GM12865 (cell line): Measurements from ENCODE around the gene RNF19B.

ENCODE experiments used
- DNase-seq: peaks from one replicate; pipeline ENCODE4 v3.0.0; 2010; ENCODE audit warnings: low read depth
- H3K4me3 ChIP-seq: 2 replicates; pipeline ENCODE4 v1.5.1; 2011; ENCODE audit warnings: mild to moderate bottlenecking, low read depth, low read length, control low read depth
- TF ChIP-seq, protein P1 (sequence below): IDR thresholded peaks from 2 replicates; pipeline ENCODE4 v1.5.1; 2011; ENCODE audit warnings: low read length, control low read depth, low read depth, inconsistent platforms; ENCODE audit not compliant: insufficient read depth; ENCODE audit errors: missing control alignments

Gene RNF19B

GRCh38 chr1:32899586-32900296 is 64.9 kb downstream of the RNF19B start:
- TF ChIP-seq, protein P1, sequence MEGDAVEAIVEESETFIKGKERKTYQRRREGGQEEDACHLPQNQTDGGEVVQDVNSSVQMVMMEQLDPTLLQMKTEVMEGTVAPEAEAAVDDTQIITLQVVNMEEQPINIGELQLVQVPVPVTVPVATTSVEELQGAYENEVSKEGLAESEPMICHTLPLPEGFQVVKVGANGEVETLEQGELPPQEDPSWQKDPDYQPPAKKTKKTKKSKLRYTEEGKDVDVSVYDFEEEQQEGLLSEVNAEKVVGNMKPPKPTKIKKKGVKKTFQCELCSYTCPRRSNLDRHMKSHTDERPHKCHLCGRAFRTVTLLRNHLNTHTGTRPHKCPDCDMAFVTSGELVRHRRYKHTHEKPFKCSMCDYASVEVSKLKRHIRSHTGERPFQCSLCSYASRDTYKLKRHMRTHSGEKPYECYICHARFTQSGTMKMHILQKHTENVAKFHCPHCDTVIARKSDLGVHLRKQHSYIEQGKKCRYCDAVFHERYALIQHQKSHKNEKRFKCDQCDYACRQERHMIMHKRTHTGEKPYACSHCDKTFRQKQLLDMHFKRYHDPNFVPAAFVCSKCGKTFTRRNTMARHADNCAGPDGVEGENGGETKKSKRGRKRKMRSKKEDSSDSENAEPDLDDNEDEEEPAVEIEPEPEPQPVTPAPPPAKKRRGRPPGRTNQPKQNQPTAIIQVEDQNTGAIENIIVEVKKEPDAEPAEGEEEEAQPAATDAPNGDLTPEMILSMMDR = no peak
- no peak for DNase-seq
- H3K4me3 ChIP-seq = no peak overlapping the region

- TF ChIP-seq, protein P1 = no peak
- no peak overlapping the region for H3K4me3 ChIP-seq
- no peak for DNase-seq
Observed at GRCh38 chr1:32898958-32899357, 65.7 kb downstream of the RNF19B start.

- no peak for DNase-seq
- H3K4me3 ChIP-seq = no peak overlapping the region
- TF ChIP-seq, protein P1 = no peak
Observed at GRCh38 chr1:32898056-32898455, 66.6 kb downstream of the RNF19B start.

GRCh38 chr1:32897082-32898049 is 67.2 kb downstream of the RNF19B start:
- no peak for DNase-seq
- TF ChIP-seq, protein P1 = no peak
- no peak overlapping the region for H3K4me3 ChIP-seq

DNA sequence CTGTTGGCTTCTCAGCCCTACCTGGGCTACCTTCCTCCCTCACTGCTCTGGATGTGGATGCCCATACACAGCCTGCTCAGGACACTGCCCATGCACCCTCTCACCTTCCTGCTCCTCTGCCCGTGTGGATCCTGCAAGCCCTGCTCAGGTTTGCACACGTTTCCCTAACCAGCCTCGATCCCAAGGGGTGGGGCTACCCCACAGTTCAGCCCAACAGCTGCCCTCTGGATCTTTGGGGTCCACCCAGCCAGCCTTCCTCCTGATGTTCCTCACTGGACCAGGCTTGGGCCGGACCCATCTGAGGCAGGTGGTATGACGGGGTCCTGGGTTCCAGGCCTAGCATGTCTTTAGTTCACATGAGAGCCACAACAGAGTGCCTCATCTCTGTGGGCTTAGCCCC is 68.2 kb downstream of the RNF19B start:
- TF ChIP-seq, protein P1 = no peak
- no peak overlapping the region for H3K4me3 ChIP-seq
- no peak for DNase-seq

DNA sequence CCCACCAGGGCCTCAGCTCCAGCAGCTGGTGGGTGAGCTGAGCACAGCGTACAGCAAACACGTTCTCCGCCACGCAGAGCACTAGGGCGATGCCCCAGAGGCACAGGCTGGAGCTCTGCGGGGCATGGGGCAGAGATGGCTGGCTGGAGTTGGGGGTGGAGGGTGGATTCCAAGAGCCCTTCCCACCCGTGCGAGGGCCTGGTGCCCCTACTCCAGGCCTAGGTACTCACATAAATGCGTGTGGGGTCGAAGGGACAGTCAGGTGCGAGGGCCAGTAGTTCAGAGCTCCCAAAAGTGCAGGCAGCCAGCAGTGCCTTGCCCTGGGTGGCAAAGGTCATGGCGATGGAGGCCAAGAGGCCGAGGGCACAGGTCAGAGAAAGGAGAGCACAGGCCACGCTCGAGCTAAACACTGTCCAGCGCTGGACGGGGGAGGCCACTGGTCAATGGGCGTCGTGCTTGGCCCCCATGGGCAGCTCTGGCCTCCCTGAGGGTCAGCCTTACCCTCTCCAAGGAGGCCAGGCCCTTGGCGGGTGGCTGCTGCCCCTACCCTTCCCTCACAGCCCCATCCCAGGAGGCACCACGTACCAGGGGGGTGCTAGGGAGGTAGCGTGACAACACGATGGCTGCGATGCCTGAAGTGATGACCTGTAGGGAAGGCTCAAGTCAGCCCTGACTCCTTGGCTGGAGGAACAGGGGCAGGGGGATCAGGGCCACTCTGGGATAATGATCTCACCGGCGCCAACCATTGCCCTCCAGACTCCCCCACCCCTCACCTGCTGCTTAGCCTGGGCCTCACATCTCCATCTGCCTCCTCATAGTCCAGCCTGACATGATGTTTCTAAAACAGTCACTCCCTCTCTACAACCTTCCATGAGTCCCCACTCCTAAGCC is 69.0 kb downstream of the RNF19B start:
- no peak for DNase-seq
- no peak overlapping the region for H3K4me3 ChIP-seq
- TF ChIP-seq, protein P1 = no peak
